Activated CD8-positive, alpha-beta memory T cell treated with anti-CD3 and anti-CD28 coated beads for 4 hours (primary cell): ENCODE results near the gene LCOR.

Source experiments
- DNase-seq, 2 donors: peaks; one replicate each; pipeline ENCODE4 v3.0.0-alpha.2; 2020; ENCODE audit warnings: low read depth in 2 of 2

The LCOR gene

DNA sequence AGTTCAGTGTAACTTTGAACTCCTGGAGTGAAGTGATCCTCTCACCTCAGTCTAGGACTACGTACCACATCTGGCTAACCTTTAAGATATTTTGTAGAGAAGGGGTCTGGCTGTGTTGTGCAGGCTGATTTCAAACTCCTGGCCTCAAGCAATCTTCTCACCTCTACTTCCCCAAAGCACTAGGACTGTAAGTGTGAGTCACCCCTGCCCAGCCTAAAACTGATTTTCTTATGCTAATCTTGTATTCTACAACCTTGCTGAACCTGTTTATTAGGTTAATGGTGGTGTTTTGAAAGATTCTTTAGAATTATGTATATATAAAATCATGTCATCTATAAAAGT lies 58.0 kb downstream of the LCOR start:
- DNase-seq: no peak

DNA sequence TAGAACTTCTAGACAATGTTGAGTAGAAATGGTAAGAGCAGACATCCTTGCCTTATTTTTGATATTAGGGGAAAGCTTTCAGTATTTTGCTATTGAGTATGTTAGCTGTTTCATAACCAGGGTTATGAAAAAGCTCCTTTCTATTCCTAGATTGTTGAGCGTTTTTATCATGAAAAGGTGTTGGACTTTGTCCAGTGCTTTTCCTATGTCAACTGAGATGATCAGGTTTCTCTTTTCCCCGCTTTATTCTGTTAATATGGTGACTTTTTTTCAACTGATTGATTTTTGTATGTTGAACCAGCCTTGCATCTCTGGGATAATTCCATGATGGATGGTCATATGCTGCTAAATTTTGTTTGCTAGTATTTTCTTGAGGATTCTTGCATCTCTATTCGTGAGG lies 58.5 kb downstream of the LCOR start:
- DNase-seq: no peak

GRCh38 chr10:96891840-96892239 lies 59.7 kb downstream of the LCOR start:
- no peak for DNase-seq

DNA sequence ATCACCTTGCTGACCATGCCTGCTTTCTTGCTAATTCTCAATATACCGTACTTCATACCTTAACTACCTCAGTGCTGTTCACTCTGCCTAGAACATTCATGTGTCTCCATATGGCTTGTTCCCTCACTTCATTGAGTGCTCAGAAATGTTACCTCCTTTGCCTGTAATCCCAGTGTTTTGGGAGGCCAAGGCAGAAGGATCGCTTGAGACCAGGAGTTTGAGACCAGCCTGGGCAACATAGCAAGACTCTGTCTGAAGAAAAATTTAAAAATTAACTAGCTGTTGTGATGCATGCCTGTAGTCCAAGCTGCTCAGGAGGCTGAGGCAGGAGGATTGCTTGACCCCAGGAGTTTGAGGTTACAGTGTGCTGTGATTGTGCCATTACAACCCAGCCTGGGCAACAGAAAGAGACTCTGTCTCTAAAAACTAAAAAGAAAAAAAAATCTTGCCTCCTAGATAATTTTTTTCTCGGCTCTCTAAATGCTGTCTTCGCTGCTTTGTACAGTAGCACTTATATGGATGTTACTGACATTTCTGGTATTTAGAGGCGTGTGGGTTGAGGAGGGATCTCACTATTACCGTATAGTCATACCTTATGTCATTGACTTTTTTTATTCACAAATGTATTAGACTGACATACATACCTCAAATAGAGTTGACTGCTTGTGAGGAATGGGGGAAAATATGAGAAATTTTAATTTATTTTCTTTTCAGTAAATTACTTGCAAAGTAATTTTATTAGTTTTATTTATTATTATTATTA lies 63.7 kb downstream of the LCOR start:
- DNase-seq: no peak

GRCh38 chr10:96896884-96897589 lies 64.9 kb downstream of the LCOR start:
- DNase-seq: no peak

DNA sequence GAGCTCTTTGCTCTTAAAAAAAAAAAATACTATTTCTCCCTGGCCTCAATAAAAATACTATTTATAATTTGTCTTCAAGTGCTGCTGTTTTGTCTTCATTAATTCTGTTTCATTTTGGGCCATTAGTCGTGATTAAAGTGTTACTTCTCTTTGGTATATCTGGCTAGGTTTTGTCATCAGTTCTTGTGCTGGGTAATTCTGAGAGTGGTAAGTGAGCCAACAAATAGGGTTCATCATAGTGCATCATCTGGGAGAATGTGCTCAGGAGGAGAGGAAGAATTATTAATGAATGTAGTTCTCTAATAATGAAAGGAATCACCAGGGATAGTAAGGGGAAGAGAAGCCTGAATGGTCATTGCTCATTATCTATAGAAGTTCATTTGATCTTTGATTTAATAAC lies 70.0 kb downstream of the LCOR start:
- no peak for DNase-seq

- no peak for DNase-seq
These were observed 70.7 kb downstream of the LCOR start for GRCh38 chr10:96902731-96903358.

GRCh38 chr10:96904648-96905047 lies 72.5 kb downstream of the LCOR start:
- DNase-seq: no peak

DNA sequence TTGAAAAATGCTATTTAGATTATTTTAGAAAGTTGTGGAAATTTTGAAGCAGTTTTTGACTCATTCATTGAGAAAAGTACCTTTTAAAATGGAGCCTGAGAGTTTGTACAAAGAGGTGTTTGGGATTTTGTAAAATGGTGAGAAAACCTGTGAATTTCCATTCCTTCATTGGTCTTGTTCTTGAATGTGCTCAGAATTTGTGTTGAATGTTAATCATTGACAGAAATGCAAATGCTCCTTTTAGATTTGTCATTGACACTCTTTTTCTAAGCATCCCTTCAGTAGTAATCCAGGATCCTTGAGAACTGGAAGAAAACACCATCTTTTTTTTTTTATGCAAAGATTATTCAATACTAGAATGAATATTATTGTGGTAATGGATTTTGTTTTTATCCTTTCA lies 74.8 kb downstream of the LCOR start:
- DNase-seq: no peak

DNA sequence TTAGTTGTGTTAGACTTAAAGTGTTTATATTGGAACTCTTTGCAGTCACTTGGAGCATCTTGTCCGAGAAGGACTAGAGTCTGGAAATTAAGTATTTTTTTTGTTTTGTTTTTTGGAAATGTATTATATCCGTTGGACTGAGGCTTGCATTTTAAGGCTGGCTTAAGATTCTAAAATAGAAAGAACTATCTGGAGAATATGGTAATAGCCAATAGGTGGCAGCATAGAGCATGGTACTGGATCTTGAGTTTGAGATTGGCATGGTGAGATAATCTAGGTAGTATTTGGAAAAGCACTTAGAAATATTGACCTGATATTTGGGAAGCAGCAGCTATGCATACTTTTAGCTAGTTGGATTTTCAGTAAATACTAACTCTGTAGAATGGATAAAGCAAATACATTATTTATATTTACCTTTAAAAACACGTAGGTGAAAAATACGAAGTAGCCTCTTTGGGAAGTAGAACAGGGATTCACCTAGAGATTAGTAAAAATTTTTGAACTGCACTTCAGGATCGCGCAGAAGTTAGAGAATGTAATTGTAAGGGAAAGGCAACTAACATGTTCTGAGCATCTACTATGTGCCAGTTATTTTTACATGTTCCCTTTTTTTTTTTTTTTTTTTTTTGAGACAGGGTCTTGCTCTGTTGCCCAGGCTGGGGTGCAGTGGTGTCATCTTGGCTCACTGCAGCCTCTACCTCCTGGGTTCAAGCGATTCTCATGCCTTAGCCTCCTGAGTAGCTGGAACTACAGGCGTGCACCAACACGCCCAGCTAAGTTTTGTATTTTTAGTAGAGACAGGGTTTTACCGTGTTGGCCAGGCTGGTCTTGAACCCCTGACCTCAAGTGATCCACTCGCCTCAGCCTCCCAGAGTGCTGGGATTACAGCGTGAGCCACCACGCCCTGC lies 78.6 kb downstream of the LCOR start:
- no peak for DNase-seq

GRCh38 chr10:96912405-96912804 lies 80.3 kb downstream of the LCOR start:
- DNase-seq: no peak

DNA sequence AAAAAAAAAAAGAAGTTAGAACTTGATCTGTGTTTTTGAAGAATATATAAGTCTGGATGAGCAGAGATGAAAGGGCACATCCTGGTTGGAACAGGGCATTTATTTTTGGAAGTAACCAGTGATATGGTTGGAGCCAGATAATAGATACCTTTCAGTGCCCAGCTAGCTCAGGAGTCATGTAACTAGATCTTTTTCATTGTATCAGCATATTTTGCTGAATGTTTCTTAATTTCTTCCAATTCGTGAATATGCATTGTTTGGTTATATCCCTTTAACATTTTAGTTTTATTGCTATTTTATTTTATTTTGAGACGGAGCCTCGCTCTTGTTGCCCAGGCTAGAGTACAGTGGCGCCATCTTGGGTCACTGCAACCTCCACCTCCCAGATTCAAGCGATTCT lies 81.8 kb downstream of the LCOR start:
- DNase-seq: no peak

DNA sequence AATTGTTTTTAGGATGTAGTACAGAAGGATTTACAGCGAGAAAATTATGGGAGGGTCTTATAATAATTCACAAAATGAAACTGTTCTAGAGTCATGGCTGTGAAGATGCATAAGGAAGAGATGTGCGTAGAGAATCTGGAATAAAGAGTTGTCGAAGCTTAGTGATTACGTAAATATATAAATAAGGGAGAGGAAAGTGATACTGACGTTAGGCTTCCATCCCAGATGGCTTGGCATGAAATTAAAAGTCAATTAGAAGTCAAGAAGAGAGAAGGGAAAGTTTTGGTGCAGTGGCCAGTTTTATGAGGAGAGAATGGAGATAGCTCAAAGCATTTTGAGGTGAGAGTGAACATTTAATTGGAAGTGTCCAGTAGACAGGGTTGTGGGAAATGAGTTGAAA lies 85.5 kb downstream of the LCOR start:
- DNase-seq: no peak

- no peak for DNase-seq
These were observed 86.3 kb downstream of the LCOR start for GRCh38 chr10:96918214-96919002.

- no peak for DNase-seq
These were observed 87.8 kb downstream of the LCOR start for GRCh38 chr10:96919785-96920430.

- no peak for DNase-seq
These were observed 89.6 kb downstream of the LCOR start for GRCh38 chr10:96921655-96922054.

DNA sequence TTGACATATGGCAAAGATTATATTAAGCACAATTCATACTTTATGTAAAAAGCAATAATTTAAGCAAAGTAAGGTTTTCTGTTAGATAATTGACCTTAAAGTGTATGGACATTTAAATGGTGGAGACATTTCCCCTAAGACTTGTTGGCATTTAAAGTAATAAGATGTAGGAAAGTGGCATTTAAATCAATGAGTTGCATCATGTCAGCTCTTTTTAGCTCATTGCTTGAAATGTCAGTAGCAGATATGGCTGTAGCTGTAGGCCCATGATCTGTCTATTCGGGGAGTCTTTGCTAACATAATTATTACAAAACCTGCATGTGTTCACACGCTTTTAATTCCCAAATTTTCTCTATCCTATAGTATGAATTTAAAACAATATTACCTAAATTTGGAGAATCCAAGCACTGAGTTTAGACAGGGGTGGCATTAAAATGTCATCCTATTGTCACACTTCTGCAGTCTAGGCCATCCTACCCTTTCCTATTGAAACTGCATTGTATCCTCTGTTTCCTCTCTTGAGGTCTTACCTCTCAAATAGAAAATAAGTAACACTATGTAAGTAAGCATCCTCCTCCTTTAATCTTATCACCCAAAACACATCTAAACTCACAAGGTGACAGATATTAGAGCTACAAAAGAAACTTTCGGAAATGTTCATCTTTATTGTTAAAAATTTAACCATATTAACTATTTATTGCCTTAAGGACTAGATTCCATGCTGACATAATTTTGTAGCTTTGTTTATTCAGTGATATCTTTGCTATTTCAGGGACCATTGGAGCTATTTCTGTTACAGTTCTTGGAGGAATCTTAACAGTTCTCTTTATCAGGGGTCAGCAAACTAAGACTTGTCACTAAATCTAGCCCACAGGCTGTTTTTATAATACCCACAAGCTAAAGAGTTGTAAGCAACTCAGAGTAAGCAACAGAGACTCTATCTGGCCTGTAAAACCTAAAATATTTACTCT lies 91.2 kb downstream of the LCOR start:
- no peak for DNase-seq

DNA sequence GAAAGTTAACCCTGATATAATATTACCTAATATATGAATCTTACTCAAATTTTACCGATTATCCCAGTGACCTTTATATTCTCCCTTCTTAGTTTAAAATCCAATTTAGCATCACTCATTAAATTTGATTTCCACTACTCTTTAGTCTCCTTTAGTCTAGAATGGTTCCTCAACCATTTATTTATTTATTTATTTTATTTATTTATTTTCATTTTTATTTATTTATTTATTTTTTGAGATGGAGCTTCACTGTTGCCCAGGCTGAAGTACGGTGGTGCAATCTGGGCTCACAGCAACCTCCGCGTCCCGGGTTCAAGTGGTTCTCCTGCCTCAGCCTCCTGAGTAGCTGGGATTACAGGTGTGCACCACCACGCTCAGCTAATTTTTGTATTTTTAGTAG lies 92.8 kb downstream of the LCOR start:
- DNase-seq: no peak

GRCh38 chr10:96930469-96930868 lies 98.4 kb downstream of the LCOR start:
- no peak for DNase-seq

GRCh38 chr10:96935148-96935547 lies 103.0 kb downstream of the LCOR start:
- no peak for DNase-seq
